ENCODE measurements around the gene COL5A3. TPM values are rescaled to one million over a fixed set of nuclear protein-coding genes. Genes with fewer than 3 reads are reported as not detected.

Gene COL5A3
- total RNA-seq (2014; rRNA removed), result 0.11 and 0.12 TPM in 2 replicates
- Bru-seq, nascent RNA, result not detected
- percentile 12 among the genes with signal in this experiment for BruChase-seq, experiment 1, labeled RNA remaining after a 6-hour chase
- percentile 9 among the genes with signal in this experiment for BruChase-seq, experiment 2, labeled RNA remaining after a 2-hour chase
- long read RNA-seq, result 0 reads

- H3K4me1 ChIP-seq (ENCODE audit: insufficient read depth, low read length), result peaks cover 12% of the 10 kb centered on the region; the same call in 1 of the 2 replicates
- peaks cover 54% of the 10 kb centered on the region for H3K27me3 ChIP-seq (ENCODE audit: low read length)
- H3K4me3 ChIP-seq (ENCODE audit: low read length), result no peak within 1 kb of the TSS
- no peaks in the 10 kb centered on the region for H3K36me3 ChIP-seq (ENCODE audit: low read depth, low read length)
- H3K79me2 ChIP-seq (ENCODE audit: low read length), result no peaks in the 10 kb centered on the region
- no peak within 1 kb of the TSS for H3K9ac ChIP-seq (ENCODE audit: low read length)
- no peak within 1 kb of the TSS for H2AFZ ChIP-seq (ENCODE audit: low read length)
- POLR2A ChIA-PET (ENCODE audit: unreplicated experiment), result interaction anchor here (0.6 kb wide), 1 partner anchor 79 kb away, joined by 9 read pairs; no protein-coding TSS in a partner anchor
- intact Hi-C loops (cut with micrococcal nuclease), result no loop called here
- peak; percentile 41 for ATAC-seq
- no peak within 1 kb of the TSS for H3K27ac ChIP-seq (ENCODE audit: low read length)
- CTCF ChIA-PET, result no interaction called here
- H3F3A ChIP-seq (ENCODE audit: low read length, unreplicated experiment), result no peaks in the 10 kb centered on the region
- DNase-seq, result no peak
- H4K20me1 ChIP-seq (ENCODE audit: low read length), result no peaks in the 10 kb centered on the region
- peak within 1 kb of the TSS; percentile 61 for H3K4me2 ChIP-seq (ENCODE audit: low read length)
- no peaks in the 10 kb centered on the region for H3K9me3 ChIP-seq (ENCODE audit: low read length)
- TF ChIP-seq EZH2 (IDR thresholded peaks at IDR 0.05; ENCODE audit: low read length, unreplicated experiment), result no peak
- TF ChIP-seq, protein P1, sequence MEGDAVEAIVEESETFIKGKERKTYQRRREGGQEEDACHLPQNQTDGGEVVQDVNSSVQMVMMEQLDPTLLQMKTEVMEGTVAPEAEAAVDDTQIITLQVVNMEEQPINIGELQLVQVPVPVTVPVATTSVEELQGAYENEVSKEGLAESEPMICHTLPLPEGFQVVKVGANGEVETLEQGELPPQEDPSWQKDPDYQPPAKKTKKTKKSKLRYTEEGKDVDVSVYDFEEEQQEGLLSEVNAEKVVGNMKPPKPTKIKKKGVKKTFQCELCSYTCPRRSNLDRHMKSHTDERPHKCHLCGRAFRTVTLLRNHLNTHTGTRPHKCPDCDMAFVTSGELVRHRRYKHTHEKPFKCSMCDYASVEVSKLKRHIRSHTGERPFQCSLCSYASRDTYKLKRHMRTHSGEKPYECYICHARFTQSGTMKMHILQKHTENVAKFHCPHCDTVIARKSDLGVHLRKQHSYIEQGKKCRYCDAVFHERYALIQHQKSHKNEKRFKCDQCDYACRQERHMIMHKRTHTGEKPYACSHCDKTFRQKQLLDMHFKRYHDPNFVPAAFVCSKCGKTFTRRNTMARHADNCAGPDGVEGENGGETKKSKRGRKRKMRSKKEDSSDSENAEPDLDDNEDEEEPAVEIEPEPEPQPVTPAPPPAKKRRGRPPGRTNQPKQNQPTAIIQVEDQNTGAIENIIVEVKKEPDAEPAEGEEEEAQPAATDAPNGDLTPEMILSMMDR (conservative IDR thresholded peaks at IDR 0.05; ENCODE audit: low read depth, low read length), result no peak
- TF ChIP-seq EZH2phosphoT487 (IDR thresholded peaks at IDR 0.05; ENCODE audit: borderline replicate concordance, low read length), result no peak
- H3K9me2 ChIP-seq (replicated peaks; ENCODE audit: low read length), result no peaks in the 10 kb centered on the region
- no TSS peak for BruUV-seq (replicated peaks)
Observed at GRCh38 chr19:10010247-10010691, at the start of gene COL5A3. TSS of gene COL5A3 (minus strand) at chr19:10010504. CDS start at chr19:10010385, 119 bp downstream.

GRCh38 chr19:10052602-10053360 lies 42.5 kb upstream of the COL5A3 start:
- Histone ChIP-seq H3K79me2 (ENCODE audit: low read length) (no peaks in the 10 kb centered on the region), H3K9ac (ENCODE audit: low read length) (no peak overlapping the region), H3K36me3 (ENCODE audit: low read depth, low read length) (no peaks in the 10 kb centered on the region), H3K27me3 (ENCODE audit: low read length) (peaks cover 3% of the 10 kb centered on the region; the same call in 1 of the 2 replicates), H3K9me2 (replicated peaks; ENCODE audit: low read length) (no peaks in the 10 kb centered on the region), H3K9me3 (ENCODE audit: low read length) (no peaks in the 10 kb centered on the region), H4K20me1 (ENCODE audit: low read length) (no peaks in the 10 kb centered on the region), H3K4me2 (ENCODE audit: low read length) (no peak overlapping the region), H3K4me3 (ENCODE audit: low read length) (no peak overlapping the region), H3F3A (ENCODE audit: low read length, unreplicated experiment) (no peaks in the 10 kb centered on the region), H3K4me1 (ENCODE audit: insufficient read depth, low read length) (no peaks in the 10 kb centered on the region), H2AFZ (ENCODE audit: low read length) (no peak overlapping the region), H3K27ac (ENCODE audit: low read length) (no peak overlapping the region)
- BruUV-seq (replicated peaks), result no TSS peak
- POLR2A ChIA-PET (ENCODE audit: unreplicated experiment), result no interaction called here
- DNase-seq (no peak), ATAC-seq (no peak)
- CTCF ChIA-PET, result no interaction called here
- TF ChIP-seq EZH2phosphoT487 (IDR thresholded peaks at IDR 0.05; ENCODE audit: borderline replicate concordance, low read length) (no peak), EZH2 (IDR thresholded peaks at IDR 0.05; ENCODE audit: low read length, unreplicated experiment) (no peak)
- TF ChIP-seq, protein P1 (conservative IDR thresholded peaks at IDR 0.05; ENCODE audit: low read depth, low read length), result no peak
- intact Hi-C loops (cut with micrococcal nuclease), result no loop called here

DNA sequence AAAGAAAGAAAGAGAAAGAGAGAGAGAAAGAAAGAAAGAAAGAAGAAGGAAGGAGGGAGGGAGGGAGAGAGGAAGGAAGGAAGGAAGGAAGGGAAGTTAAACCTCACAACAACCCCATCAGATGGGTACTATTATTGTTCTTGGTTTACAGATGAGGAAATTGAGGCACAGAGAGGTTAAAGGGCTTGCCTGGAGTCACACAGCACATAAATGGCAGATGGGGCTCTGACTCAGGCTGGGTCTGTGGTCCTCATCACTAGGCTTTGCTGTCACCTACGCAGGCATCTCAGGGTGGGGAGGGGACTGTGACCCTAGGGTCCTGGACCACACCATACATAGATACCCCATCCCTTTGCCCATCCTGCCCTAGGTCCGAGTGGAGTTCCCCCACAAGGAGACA lies 39.3 kb upstream of the COL5A3 start:
- ATAC-seq, result no peak
- no peak overlapping the region for H3K4me2 ChIP-seq (ENCODE audit: low read length)
- DNase-seq, result no peak

More for the DNA sequence above, 39.3 kb upstream of the COL5A3 start:
- TF ChIP-seq, protein P1 (conservative IDR thresholded peaks at IDR 0.05; ENCODE audit: low read depth, low read length), result no peak
- TF ChIP-seq EZH2phosphoT487 (IDR thresholded peaks at IDR 0.05; ENCODE audit: borderline replicate concordance, low read length), result no peak
- TF ChIP-seq EZH2 (IDR thresholded peaks at IDR 0.05; ENCODE audit: low read length, unreplicated experiment), result no peak
- H3F3A ChIP-seq (ENCODE audit: low read length, unreplicated experiment), result no peaks in the 10 kb centered on the region
- H3K4me3 ChIP-seq (ENCODE audit: low read length), result no peak overlapping the region
- no peak overlapping the region for H3K27ac ChIP-seq (ENCODE audit: low read length)
- 0 out of 2 replicates have a peak, but pooled peaks cover 3% of the 10 kb centered on the region for H3K9me3 ChIP-seq (ENCODE audit: low read length)
- H4K20me1 ChIP-seq (ENCODE audit: low read length), result no peaks in the 10 kb centered on the region
- H2AFZ ChIP-seq (ENCODE audit: low read length), result no peak overlapping the region
- POLR2A ChIA-PET (ENCODE audit: unreplicated experiment), result no interaction called here
- no peaks in the 10 kb centered on the region for H3K79me2 ChIP-seq (ENCODE audit: low read length)
- no peak overlapping the region for H3K9ac ChIP-seq (ENCODE audit: low read length)
- intact Hi-C loops (cut with micrococcal nuclease), result no loop called here
- CTCF ChIA-PET, result no interaction called here
- H3K9me2 ChIP-seq (replicated peaks; ENCODE audit: low read length), result no peaks in the 10 kb centered on the region
- H3K36me3 ChIP-seq (ENCODE audit: low read depth, low read length), result no peaks in the 10 kb centered on the region
- H3K4me1 ChIP-seq (ENCODE audit: insufficient read depth, low read length), result no peaks in the 10 kb centered on the region
- no TSS peak for BruUV-seq (replicated peaks)
- no peaks in the 10 kb centered on the region for H3K27me3 ChIP-seq (ENCODE audit: low read length)
